ENCODE data around the gene NLGN1. TPM values are rescaled to one million over a fixed set of nuclear protein-coding genes. Genes with fewer than 3 reads are reported as not detected.

NLGN1 gene
- total and polyA plus RNA-seq, 12 donors: 0.13 to 3.7 (median 0.84) TPM

DNA sequence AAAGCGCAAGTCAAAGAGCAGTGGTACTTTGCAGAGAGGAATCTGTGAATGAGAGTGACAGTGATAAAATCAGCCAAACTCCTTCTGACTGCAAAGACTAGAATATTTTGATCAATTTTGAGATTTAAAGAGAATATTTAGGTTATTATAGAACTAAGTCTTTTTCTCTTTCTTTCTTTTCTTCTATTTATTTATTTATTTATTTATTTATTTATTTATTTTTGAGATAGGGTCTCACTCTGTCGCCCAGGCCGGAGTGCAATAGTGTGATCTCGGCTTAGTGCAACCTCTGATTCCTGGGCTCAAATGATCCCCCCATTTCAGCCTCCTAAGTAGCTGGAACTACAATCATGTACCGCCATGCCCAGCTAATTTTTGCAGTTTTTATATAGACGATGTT lies 857.9 kb downstream of the NLGN1 start:
- intact Hi-C loops (cut with DNase I): no loop called here
- Histone ChIP-seq H3K4me1 (replicated peaks in 1 of 2) (no peaks in the 10 kb centered on the region), H3K4me3 (no peak overlapping the region), H3K9me3 (replicated peaks in 1 of 3) (peaks cover 0 to 5% (median 0%) of the 10 kb centered on the region in 3 donors), H3K36me3 (replicated peaks in 1 of 2) (no peaks in the 10 kb centered on the region), H3K27me3 (no peaks in the 10 kb centered on the region), H3K27ac (no peak overlapping the region)
- TF ChIP-seq, protein P1, sequence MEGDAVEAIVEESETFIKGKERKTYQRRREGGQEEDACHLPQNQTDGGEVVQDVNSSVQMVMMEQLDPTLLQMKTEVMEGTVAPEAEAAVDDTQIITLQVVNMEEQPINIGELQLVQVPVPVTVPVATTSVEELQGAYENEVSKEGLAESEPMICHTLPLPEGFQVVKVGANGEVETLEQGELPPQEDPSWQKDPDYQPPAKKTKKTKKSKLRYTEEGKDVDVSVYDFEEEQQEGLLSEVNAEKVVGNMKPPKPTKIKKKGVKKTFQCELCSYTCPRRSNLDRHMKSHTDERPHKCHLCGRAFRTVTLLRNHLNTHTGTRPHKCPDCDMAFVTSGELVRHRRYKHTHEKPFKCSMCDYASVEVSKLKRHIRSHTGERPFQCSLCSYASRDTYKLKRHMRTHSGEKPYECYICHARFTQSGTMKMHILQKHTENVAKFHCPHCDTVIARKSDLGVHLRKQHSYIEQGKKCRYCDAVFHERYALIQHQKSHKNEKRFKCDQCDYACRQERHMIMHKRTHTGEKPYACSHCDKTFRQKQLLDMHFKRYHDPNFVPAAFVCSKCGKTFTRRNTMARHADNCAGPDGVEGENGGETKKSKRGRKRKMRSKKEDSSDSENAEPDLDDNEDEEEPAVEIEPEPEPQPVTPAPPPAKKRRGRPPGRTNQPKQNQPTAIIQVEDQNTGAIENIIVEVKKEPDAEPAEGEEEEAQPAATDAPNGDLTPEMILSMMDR (IDR thresholded peaks at IDR 0.05): no peak
- WGBS, 4 donors: 86 to 97% (median 94%) methylated on average over 6 of the region's 6 CpGs
- DNase-seq: no peak

DNA sequence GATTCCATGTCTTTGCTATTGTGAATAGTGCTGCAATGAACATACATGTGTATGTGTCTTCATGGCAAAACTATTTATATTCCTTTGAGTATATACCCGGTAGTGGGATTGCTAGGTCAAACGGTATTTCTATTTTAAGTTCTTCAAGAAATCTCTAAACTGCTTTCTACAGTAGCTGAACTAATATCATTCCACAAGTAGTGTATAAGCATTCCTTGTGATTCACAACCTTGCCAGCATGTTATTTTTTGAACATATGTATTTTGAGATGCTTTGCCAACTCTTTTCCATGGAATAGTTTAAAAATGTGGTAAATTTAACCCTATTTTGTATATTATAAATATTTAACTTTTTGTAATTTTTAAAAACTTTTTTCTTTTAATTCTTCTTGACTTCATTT lies 868.9 kb downstream of the NLGN1 start:
- TF ChIP-seq POLR2A (IDR thresholded peaks at IDR 0.05): no peak
- TF ChIP-seq, protein P1 (IDR thresholded peaks at IDR 0.05): no peak
- Histone ChIP-seq H3K36me3 (replicated peaks in 1 of 2) (no peaks in the 10 kb centered on the region), H3K4me3 (no peak overlapping the region), H3K4me1 (replicated peaks in 1 of 2) (no peaks in the 10 kb centered on the region), H3K27ac (no peak overlapping the region), H3K27me3 (no peaks in the 10 kb centered on the region), H3K9me3 (replicated peaks in 1 of 3) (no peaks in the 10 kb centered on the region)
- 81 to 92% (median 89%) methylated on average over 2 of the region's 2 CpGs for WGBS, 4 donors
- DNase-seq: no peak
- intact Hi-C loops (cut with DNase I): no loop called here

DNA sequence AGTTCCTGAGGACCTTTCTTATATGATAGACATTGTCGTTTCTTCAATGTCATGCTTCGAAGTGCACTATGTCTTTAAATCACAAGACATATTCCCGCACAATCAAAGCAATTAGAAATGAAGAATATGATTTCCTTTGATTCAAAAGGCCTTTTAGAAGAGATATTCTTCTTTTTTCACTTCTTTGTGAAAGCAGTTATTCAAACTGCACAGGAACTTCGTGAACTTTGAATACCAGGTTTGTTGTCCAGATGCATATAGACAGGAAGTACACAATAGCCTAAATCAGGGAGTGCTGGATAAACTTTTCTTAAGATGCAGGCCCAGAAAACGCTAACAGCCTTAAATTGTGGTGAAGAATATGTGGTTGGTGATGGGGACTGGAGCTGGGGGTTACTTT lies 870.5 kb downstream of the NLGN1 start:
- DNase-seq: no peak
- Histone ChIP-seq H3K9me3 (replicated peaks in 1 of 3) (no peaks in the 10 kb centered on the region), H3K4me1 (replicated peaks in 1 of 2) (no peaks in the 10 kb centered on the region), H3K4me3 (no peak overlapping the region), H3K27ac (no peak overlapping the region), H3K27me3 (no peaks in the 10 kb centered on the region), H3K36me3 (replicated peaks in 1 of 2) (no peaks in the 10 kb centered on the region)
- intact Hi-C loops (cut with DNase I): no loop called here
- no peak for TF ChIP-seq POLR2A (IDR thresholded peaks at IDR 0.05)
- TF ChIP-seq, protein P1 (IDR thresholded peaks at IDR 0.05): no peak
- WGBS, 4 donors: 70 to 82% (median 75%) methylated on average over 5 of the region's 5 CpGs

DNA sequence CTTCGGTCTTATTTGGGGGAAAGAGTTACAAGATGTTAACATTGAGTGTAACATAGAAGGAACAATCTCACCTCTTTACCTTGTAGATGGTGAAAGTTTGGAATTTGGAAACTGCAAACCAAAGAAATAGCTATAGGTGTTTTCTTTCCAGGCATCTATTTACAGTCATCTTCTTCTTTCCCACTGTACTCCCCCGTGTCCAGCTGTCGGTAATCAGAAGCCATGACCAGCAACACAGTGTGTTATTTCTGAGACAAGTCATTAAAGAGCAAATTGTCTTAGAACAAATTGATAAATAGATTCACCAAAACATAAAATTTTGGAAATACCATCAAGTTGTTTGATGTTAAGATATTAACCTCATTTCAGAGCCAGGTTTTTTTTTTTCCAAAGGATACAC lies 871.0 kb downstream of the NLGN1 start:
- no peaks in the 10 kb centered on the region for H3K9me3 ChIP-seq (replicated peaks in 1 of 3)
- TF ChIP-seq, protein P1 (IDR thresholded peaks at IDR 0.05): no peak
- TF ChIP-seq POLR2A (IDR thresholded peaks at IDR 0.05): no peak
- intact Hi-C loops (cut with DNase I): no loop called here

More for the DNA sequence above, 871.0 kb downstream of the NLGN1 start:
- Histone ChIP-seq H3K27ac (no peak overlapping the region), H3K4me1 (replicated peaks in 1 of 2) (no peaks in the 10 kb centered on the region), H3K36me3 (replicated peaks in 1 of 2) (no peaks in the 10 kb centered on the region), H3K4me3 (no peak overlapping the region), H3K27me3 (no peaks in the 10 kb centered on the region)
- WGBS, 4 donors: 69 to 85% (median 82%) methylated on average over 3 of the region's 3 CpGs
- DNase-seq: no peak
